PC-3 (cell line): ENCODE data around the gene CTNNBIP1.

ENCODE experiments used
- CTCF ChIP-seq: fragments of 300-600 bp; sonication (generic); conservative IDR thresholded peaks from 2 replicates; pipeline ENCODE4 v1.5.1; 2017; ENCODE audit warnings: antibody characterized with exemption, low read depth, mild to moderate bottlenecking, low read length
- EZH2 ChIP-seq: fragments of 300-600 bp; sonication (generic); IDR thresholded peaks from one replicate; pipeline ENCODE4 v1.6.1; 2017; ENCODE audit warnings: antibody characterized with exemption, mild to moderate bottlenecking, low read length; ENCODE audit not compliant: unreplicated experiment

GRCh38 chr1:9902060-9902452, 8.0 kb downstream of the CTNNBIP1 start:
- TF ChIP-seq CTCF (no peak), EZH2 (no peak)
